H9 (cell line): Measurements from ENCODE around the gene KIF11. TPM values are rescaled to one million over a fixed set of nuclear protein-coding genes. Genes with fewer than 3 reads are reported as not detected.

Source experiments
- DNase-seq: peaks from one replicate; pipeline ENCODE4 v3.0.0-alpha.2; 2017
- H2AFZ ChIP-seq: one replicate; pipeline ENCODE4 v1.6.1; 2013; ENCODE audit warnings: mild to moderate bottlenecking, low read length, control low read depth, moderate library complexity
- H2AK5ac ChIP-seq: 2 replicates; pipeline ENCODE4 v1.6.1; 2013; ENCODE audit warnings: low read length, control low read depth, mixed read lengths; ENCODE audit not compliant: insufficient read length
- H2BK120ac ChIP-seq: one replicate; pipeline ENCODE4 v1.6.1; 2013; ENCODE audit warnings: low read depth, mild to moderate bottlenecking, low read length, control low read depth, inconsistent platforms; ENCODE audit not compliant: poor library complexity, severe bottlenecking
- H2BK12ac ChIP-seq: 2 replicates; pipeline ENCODE4 v1.6.1; 2013; ENCODE audit warnings: low read length, control low read depth, mixed read lengths, low read depth; ENCODE audit not compliant: insufficient read length
- H2BK15ac ChIP-seq: 2 replicates; pipeline ENCODE4 v1.6.1; 2013; ENCODE audit warnings: low read depth, low read length, control low read depth
- H2BK20ac ChIP-seq: one replicate; pipeline ENCODE4 v1.6.1; 2013; ENCODE audit warnings: low read depth, mild to moderate bottlenecking, low read length, control low read depth, inconsistent platforms; ENCODE audit not compliant: poor library complexity, severe bottlenecking
- H2BK5ac ChIP-seq: 2 replicates; pipeline ENCODE4 v1.6.1; 2013; ENCODE audit warnings: low read length, control low read depth, mixed read lengths; ENCODE audit not compliant: insufficient read length
- H3K14ac ChIP-seq: 2 replicates; pipeline ENCODE4 v1.6.1; 2013; ENCODE audit warnings: low read length, control low read depth; ENCODE audit not compliant: insufficient read depth
- H3K18ac ChIP-seq: 2 replicates; pipeline ENCODE4 v1.6.1; 2013; ENCODE audit warnings: low read depth, mild to moderate bottlenecking, mixed read lengths, low read length, control low read depth; ENCODE audit not compliant: insufficient read length
- H3K23ac ChIP-seq: 2 replicates; pipeline ENCODE4 v1.6.1; 2013; ENCODE audit warnings: low read length, control low read depth, mixed read lengths, low read depth; ENCODE audit not compliant: insufficient read length
- H3K23me2 ChIP-seq: 2 replicates; pipeline ENCODE4 v1.6.1; 2013; ENCODE audit warnings: low read depth, mild to moderate bottlenecking, mixed read lengths, low read length, control low read depth; ENCODE audit not compliant: insufficient read length, poor library complexity, severe bottlenecking
- H3K27ac ChIP-seq: 2 replicates; pipeline ENCODE4 v1.5.1; 2013; ENCODE audit warnings: low read length, control low read depth, mixed read lengths, low read depth; ENCODE audit not compliant: insufficient read length
- H3K27me3 ChIP-seq: 2 replicates; pipeline ENCODE4 v1.6.1; 2013; ENCODE audit warnings: low read length, control low read depth, inconsistent platforms; ENCODE audit not compliant: insufficient read depth
- H3K4ac ChIP-seq: 2 replicates; pipeline ENCODE4 v1.6.1; 2013; ENCODE audit warnings: low read depth, mild to moderate bottlenecking, control low read depth, inconsistent platforms, low read length, moderate library complexity
- H3K4me1 ChIP-seq: 2 replicates; pipeline ENCODE4 v1.6.1; 2013; ENCODE audit warnings: low read length, control low read depth, inconsistent platforms; ENCODE audit not compliant: insufficient read depth
- H3K4me2 ChIP-seq: 2 replicates; pipeline ENCODE4 v1.6.1; 2013; ENCODE audit warnings: low read length, control low read depth, mixed read lengths; ENCODE audit not compliant: insufficient read length, insufficient read depth
- H3K56ac ChIP-seq: 2 replicates; pipeline ENCODE4 v1.6.1; 2013; ENCODE audit warnings: low read depth, mild to moderate bottlenecking, mixed read lengths, low read length, control low read depth; ENCODE audit not compliant: insufficient read length
- H3K79me1 ChIP-seq: 2 replicates; pipeline ENCODE4 v1.6.1; 2013; ENCODE audit warnings: low read depth, mild to moderate bottlenecking, moderate library complexity, low read length, control low read depth, inconsistent platforms; ENCODE audit not compliant: insufficient read depth, poor library complexity, severe bottlenecking
- H3K79me2 ChIP-seq: 2 replicates; pipeline ENCODE4 v1.6.1; 2013; ENCODE audit warnings: low read length, control low read depth, inconsistent platforms; ENCODE audit not compliant: insufficient read depth
- H3K9ac ChIP-seq: 2 replicates; pipeline ENCODE4 v1.6.1; 2013; ENCODE audit warnings: low read length, control low read depth, mixed read lengths; ENCODE audit not compliant: insufficient read length; ENCODE audit errors: extremely low read depth
- H3K9me3 ChIP-seq: one replicate; pipeline ENCODE4 v1.6.1; 2013; ENCODE audit warnings: low read depth, low read length, inconsistent platforms; ENCODE audit not compliant: control insufficient read depth
- H3T11ph ChIP-seq: one replicate; pipeline ENCODE4 v1.6.1; 2013; ENCODE audit warnings: mild to moderate bottlenecking, low read length, control low read depth, inconsistent platforms
- H4K20me1 ChIP-seq: one replicate; pipeline ENCODE4 v1.6.1; 2013; ENCODE audit not compliant: control insufficient read depth, insufficient read length, insufficient read depth
- H4K5ac ChIP-seq: 2 replicates; pipeline ENCODE4 v1.6.1; 2013; ENCODE audit warnings: low read depth, mild to moderate bottlenecking, mixed read lengths, low read length, control low read depth; ENCODE audit not compliant: insufficient read length
- H4K8ac ChIP-seq: replicated peaks from 2 replicates; pipeline ENCODE4 v1.6.1; 2013; ENCODE audit warnings: low read length, control low read depth, mixed read lengths, low read depth; ENCODE audit not compliant: insufficient read length
- H4K91ac ChIP-seq: 2 replicates; pipeline ENCODE4 v1.6.1; 2013; ENCODE audit warnings: low read depth, mild to moderate bottlenecking, moderate library complexity, mixed read lengths, low read length, control low read depth; ENCODE audit not compliant: insufficient read length
- H3K27ac Mint-ChIP-seq, 3 experiments: 2 replicates in 2 of 3; 3 replicates in 1 of 3; pipeline ENCODE4 v1.8.0; 2020 to 2021; ENCODE audit warnings: mixed read lengths in 3 of 3, mild to moderate bottlenecking in 1 of 3, moderate library complexity in 1 of 3
- H3K27me3 Mint-ChIP-seq: 2 replicates; pipeline ENCODE4 v1.8.0; 2021; ENCODE audit warnings: low read depth, mild to moderate bottlenecking, moderate library complexity, mixed read lengths
- H3K36me3 Mint-ChIP-seq, 3 experiments: 2 replicates in 2 of 3; 3 replicates in 1 of 3; pipeline ENCODE4 v1.8.0; 2020 to 2021; ENCODE audit warnings: low read depth in 3 of 3, mixed read lengths in 3 of 3; ENCODE audit not compliant: insufficient read depth in 1 of 3
- H3K4me1 Mint-ChIP-seq, 2 experiments: 2 replicates each; pipeline ENCODE4 v1.8.0; 2020; ENCODE audit warnings: mixed read lengths in 2 of 2
- H3K4me3 Mint-ChIP-seq, 2 experiments: 2 replicates in 1 of 2; 3 replicates in 1 of 2; pipeline ENCODE4 v1.8.0; 2020 to 2021; ENCODE audit warnings: mild to moderate bottlenecking in 2 of 2, mixed read lengths in 2 of 2, moderate library complexity in 1 of 2
- H3K9me3 Mint-ChIP-seq, 2 experiments: 2 replicates in 1 of 2; 3 replicates in 1 of 2; pipeline ENCODE4 v1.8.0; 2020; ENCODE audit warnings: mild to moderate bottlenecking in 2 of 2, mixed read lengths in 2 of 2, moderate library complexity in 1 of 2
- total RNA-seq: library from RNA; stranded (reverse); gene quantifications from 2 replicates; pipeline ENCODE4 v1.2.1, GENCODE V29; 2021
- TF ChIP-seq, protein P1 (sequence below): fragments of 200-600 bp; sonication (generic); conservative IDR thresholded peaks from 3 replicates; pipeline ENCODE4 v1.8.0; 2021; ENCODE audit warnings: antibody characterized with exemption, mild to moderate bottlenecking

The KIF11 gene
- total RNA-seq, 1 experiment from 2014 or later, result 54.4 TPM

DNA sequence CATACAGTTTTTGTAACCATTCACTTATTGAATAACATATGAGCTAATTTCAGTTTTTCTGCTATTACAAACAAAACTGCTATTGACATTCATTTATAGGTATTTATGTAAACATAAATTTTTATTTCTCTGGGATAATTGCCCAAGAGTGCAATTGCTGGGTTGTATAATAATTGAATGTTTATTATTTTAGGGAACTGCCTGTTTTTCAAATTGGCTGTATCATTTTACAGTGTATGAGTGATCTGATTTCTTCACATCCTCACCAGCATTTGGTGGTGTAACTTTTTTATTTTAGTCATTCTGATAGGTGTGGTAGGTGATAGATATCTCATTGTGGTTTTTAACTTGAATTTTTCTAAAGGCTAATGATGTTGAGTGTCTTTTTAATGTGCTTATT is 26.4 kb downstream of the KIF11 start:
- peaks cover 44 to 83% (median 79%) of the 10 kb centered on the region in 3 experiments for H3K36me3 Mint-ChIP-seq
- H3K4ac ChIP-seq, result no peak overlapping the region
- no peak overlapping the region for H2AFZ ChIP-seq
- H4K91ac ChIP-seq, result no peak overlapping the region
- no peak overlapping the region for H4K5ac ChIP-seq
- H3K4me1 ChIP-seq, result no peaks in the 10 kb centered on the region
- H2BK12ac ChIP-seq, result no peak overlapping the region
- H2BK5ac ChIP-seq, result no peak overlapping the region
- H2BK15ac ChIP-seq, result no peak overlapping the region
- H2BK20ac ChIP-seq, result no peak overlapping the region
- H3K23me2 ChIP-seq, result no peaks in the 10 kb centered on the region
- H2AK5ac ChIP-seq, result no peak overlapping the region
- no peak overlapping the region for H3K23ac ChIP-seq
- H3K9ac ChIP-seq, result no peak overlapping the region
- no peak overlapping the region for H4K8ac ChIP-seq
- H2BK120ac ChIP-seq, result no peak overlapping the region
- no peak overlapping the region for H3K27ac Mint-ChIP-seq
- DNase-seq, result no peak
- H3K4me1 Mint-ChIP-seq, result no peaks in the 10 kb centered on the region
- no peaks in the 10 kb centered on the region for H3K9me3 ChIP-seq
- no peaks in the 10 kb centered on the region; a peak in 1 of 5 replicates for H3K9me3 Mint-ChIP-seq
- H3K4me3 Mint-ChIP-seq, result no peak overlapping the region
- no peak overlapping the region for H3K56ac ChIP-seq
- no peaks in the 10 kb centered on the region for H3K79me1 ChIP-seq
- no peak overlapping the region for H3K4me2 ChIP-seq
- no peaks in the 10 kb centered on the region for H3K27me3 ChIP-seq
- H3K79me2 ChIP-seq, result no peaks in the 10 kb centered on the region
- H3T11ph ChIP-seq, result no peak overlapping the region
- no peak overlapping the region for H3K27ac ChIP-seq
- H3K14ac ChIP-seq, result no peak overlapping the region
- H3K27me3 Mint-ChIP-seq, result no peaks in the 10 kb centered on the region
- TF ChIP-seq, protein P1, sequence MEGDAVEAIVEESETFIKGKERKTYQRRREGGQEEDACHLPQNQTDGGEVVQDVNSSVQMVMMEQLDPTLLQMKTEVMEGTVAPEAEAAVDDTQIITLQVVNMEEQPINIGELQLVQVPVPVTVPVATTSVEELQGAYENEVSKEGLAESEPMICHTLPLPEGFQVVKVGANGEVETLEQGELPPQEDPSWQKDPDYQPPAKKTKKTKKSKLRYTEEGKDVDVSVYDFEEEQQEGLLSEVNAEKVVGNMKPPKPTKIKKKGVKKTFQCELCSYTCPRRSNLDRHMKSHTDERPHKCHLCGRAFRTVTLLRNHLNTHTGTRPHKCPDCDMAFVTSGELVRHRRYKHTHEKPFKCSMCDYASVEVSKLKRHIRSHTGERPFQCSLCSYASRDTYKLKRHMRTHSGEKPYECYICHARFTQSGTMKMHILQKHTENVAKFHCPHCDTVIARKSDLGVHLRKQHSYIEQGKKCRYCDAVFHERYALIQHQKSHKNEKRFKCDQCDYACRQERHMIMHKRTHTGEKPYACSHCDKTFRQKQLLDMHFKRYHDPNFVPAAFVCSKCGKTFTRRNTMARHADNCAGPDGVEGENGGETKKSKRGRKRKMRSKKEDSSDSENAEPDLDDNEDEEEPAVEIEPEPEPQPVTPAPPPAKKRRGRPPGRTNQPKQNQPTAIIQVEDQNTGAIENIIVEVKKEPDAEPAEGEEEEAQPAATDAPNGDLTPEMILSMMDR, result no peak
- no peak overlapping the region for H3K18ac ChIP-seq
- H4K20me1 ChIP-seq, result no peaks in the 10 kb centered on the region
